Measurements from ENCODE around the gene ALOX5AP.

Gene ALOX5AP

DNA sequence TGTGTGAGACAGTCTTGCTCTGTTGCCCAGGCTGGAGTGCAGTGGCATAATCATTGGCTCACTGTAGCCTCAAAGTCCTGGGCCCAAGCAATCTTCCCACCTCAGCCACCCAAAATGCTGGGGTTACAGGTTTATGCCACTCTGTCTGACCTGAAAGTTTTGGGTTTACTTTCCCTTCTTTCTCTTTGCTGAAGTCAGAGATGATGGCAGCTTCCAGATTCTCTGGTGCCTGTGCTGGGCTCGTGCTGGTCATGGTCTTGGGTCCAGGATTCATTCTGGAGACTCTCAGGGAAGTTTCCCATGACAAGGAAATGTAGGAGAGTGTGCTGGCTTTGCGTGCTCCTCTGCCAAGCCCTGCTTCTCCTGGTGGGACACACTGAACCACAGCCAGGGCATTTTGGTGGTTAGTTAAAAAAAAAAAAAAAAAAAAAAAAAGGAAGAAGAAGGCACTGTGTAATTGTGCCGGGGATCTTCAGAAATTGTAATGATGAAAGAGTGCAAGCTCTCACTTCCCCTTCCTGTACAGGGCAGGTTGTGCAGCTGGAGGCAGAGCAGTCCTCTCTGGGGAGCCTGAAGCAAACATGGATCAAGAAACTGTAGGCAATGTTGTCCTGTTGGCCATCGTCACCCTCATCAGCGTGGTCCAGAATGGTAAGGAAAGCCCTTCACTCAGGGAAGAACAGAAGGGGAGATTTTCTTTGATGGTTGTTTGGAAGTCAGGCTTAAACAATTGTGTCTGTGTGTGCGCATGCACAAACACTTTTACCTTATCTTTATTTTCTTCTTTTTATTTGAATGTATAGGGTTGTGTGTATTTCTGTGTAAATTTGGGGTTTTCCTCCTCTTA is at the start of gene ALOX5AP:
TSS of gene ALOX5AP (plus strand) at position 519 of the 847 bp plus-strand sequence. CDS start at position 582, 63 bp downstream.
- Histone ChIP-seq H3K9ac (ENCODE audit: low read length) (no peak within 1 kb of the TSS), H3K36me3 (ENCODE audit: control insufficient read depth, insufficient read depth, low read length, severe bottlenecking) (no peaks in the 10 kb centered on the region), H3K27me3 (replicated peaks; ENCODE audit: control insufficient read depth, insufficient read depth, low read length) (peaks cover 5% of the 10 kb centered on the region), H3K9me3 (ENCODE audit: control insufficient read depth, low read length) (no peaks in the 10 kb centered on the region), H3K4me1 (ENCODE audit: control insufficient read depth, insufficient read depth, low read length) (peaks cover 16% of the 10 kb centered on the region), H3K4me3 (ENCODE audit: low read length) (no peak within 1 kb of the TSS)
- no peak for DNase-seq (ENCODE audit: low read depth)

DNA sequence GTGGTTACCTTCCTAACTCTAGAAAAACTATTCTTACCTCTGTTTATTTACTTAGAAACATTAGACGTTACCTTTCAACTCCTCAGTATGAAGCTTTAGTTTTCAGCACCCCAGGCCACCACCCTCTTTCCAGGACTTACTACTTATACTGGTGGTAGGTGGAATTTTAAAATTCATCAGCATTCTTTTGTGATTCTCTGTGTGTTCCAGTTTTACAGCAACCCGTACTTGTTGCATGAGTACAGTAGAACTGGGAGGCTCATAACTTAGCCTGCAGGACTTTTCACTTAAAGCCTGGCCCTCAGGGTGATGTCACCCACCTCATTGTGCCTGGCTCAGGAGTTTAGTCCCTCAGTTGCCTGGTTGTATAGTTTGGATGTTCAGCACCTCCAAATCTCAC is 49.4 kb upstream of the ALOX5AP start:
- H3K9me3 ChIP-seq (ENCODE audit: control insufficient read depth, low read length): no peaks in the 10 kb centered on the region
- no peaks in the 10 kb centered on the region for H3K27me3 ChIP-seq (replicated peaks; ENCODE audit: control insufficient read depth, insufficient read depth, low read length)

DNA sequence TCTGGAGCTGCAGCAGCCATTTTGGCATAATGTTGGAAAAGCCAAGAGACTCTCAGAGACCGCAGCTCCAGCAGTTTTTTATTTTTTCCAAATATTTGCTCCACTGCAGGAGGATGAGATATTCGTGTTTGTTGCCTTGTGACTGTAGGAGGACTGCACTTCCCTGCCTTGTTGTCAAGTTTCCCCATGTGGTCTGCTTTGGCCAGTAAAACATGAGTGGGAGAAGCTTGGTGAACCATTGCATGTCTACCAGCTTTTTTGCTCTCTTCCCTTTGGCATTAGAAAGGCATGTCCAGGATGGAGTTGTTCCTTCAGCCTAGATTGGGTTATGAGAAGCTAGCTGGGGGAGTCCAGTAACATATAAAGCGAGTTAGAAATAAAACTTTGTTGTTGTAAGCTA is 47.7 kb upstream of the ALOX5AP start:
- Histone ChIP-seq H3K4me3 (ENCODE audit: low read length) (no peak overlapping the region), H3K27me3 (replicated peaks; ENCODE audit: control insufficient read depth, insufficient read depth, low read length) (no peaks in the 10 kb centered on the region), H3K4me1 (ENCODE audit: control insufficient read depth, insufficient read depth, low read length) (peaks cover 8% of the 10 kb centered on the region), H3K9me3 (ENCODE audit: control insufficient read depth, low read length) (no peaks in the 10 kb centered on the region), H3K9ac (ENCODE audit: low read length) (no peak overlapping the region), H3K36me3 (ENCODE audit: control insufficient read depth, insufficient read depth, low read length, severe bottlenecking) (no peaks in the 10 kb centered on the region)
- no peak for DNase-seq (ENCODE audit: low read depth)

More for the DNA sequence above, 49.4 kb upstream of the ALOX5AP start:
- Histone ChIP-seq H3K9ac (ENCODE audit: low read length) (no peak overlapping the region), H3K36me3 (ENCODE audit: control insufficient read depth, insufficient read depth, low read length, severe bottlenecking) (no peaks in the 10 kb centered on the region), H3K4me1 (ENCODE audit: control insufficient read depth, insufficient read depth, low read length) (peaks cover 20% of the 10 kb centered on the region), H3K4me3 (ENCODE audit: low read length) (no peak overlapping the region)
- DNase-seq (ENCODE audit: low read depth): no peak

DNA sequence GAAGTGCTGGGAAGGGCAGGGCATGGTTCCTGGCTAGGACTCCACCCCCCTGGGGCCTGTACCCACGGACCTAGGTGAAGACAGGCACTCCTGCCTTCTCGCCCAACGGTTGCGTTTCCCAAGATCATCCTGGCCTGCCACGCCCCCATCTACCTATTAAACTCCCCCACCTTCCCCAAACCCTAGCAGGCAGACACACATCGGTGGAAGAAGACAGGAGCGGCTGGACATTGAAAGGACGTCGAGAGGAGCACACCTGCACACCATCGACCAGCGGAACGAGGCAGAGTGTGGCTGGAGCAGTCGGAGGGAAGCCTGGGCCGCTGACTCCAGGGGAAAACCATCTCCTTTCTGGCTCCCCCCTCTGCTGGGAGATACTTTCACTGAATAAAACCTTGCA is 45.6 kb upstream of the ALOX5AP start:
- peak overlapping the region; percentile 88 for H3K4me3 ChIP-seq (ENCODE audit: low read length)
- no peak for DNase-seq (ENCODE audit: low read depth)
- no peaks in the 10 kb centered on the region for H3K36me3 ChIP-seq (ENCODE audit: control insufficient read depth, insufficient read depth, low read length, severe bottlenecking)
- peak overlapping the region; percentile 70 for H3K9ac ChIP-seq (ENCODE audit: low read length)
- no peaks in the 10 kb centered on the region for H3K27me3 ChIP-seq (replicated peaks; ENCODE audit: control insufficient read depth, insufficient read depth, low read length)
- no peaks in the 10 kb centered on the region for H3K9me3 ChIP-seq (ENCODE audit: control insufficient read depth, low read length)
- H3K4me1 ChIP-seq (ENCODE audit: control insufficient read depth, insufficient read depth, low read length): peaks cover 8% of the 10 kb centered on the region

DNA sequence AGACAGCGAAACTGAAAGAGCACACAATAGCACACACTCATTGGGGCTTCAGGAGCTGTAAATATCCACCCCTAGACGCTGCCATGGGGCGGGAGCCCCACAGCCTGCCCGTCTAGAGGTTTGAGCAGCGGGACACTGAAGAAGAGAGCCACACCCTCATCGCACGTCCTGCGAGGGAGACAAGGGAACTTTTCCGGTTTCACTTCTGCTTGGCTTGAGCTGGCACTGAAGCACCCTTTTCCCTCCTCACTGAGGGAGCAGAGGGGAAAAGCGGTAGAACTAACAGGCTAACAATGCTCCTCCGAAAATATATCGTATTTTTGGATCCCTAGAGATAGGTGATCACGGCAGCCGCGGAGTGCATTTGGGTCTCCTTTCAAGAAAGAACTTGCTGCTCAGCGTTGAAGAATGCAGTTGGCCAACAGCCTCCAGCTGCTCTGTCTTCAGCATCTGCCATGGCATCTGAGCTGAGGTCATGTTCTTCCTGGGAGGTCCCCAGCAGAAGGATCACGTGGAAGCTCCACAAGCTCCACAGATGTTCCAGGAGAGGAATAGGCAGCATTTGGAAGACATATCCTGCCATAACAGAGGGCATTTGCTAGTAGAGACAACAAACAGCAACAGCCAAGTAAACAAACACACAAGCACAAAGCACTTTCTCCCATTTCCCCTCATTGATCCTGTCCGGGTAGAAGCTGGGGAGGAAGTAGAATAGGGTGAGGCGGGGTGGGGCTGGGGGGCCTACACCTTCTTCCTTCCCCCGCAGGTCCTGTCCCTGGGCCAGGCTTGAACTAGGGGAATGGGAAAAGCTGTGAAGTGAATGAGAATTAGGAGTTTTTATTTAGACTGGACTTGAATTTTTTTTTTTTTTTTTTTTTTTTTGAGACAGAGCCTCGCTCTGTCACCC is 44.8 kb upstream of the ALOX5AP start:
- peak; percentile 89 for DNase-seq (ENCODE audit: low read depth)
- H3K4me3 ChIP-seq (ENCODE audit: low read length): peak overlapping the region; percentile 88

DNA sequence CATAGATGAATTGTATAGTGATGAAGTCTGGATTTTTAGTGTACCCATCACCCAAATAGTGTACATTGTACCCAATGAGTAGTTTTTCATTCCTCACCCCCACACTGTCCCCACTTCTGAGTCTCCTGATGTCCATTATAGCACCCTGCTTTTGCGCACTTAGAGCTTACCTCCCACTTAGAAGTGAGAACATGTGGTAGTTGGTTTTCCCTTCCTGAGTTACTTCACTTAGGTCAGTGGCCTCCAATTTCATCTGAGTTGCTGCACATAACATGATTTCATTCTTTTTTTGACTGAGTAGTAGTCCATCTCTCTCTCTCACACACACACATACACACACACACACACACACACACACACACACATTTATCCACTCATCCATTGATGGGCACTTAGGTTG is 43.2 kb upstream of the ALOX5AP start:
- Histone ChIP-seq H3K4me1 (ENCODE audit: control insufficient read depth, insufficient read depth, low read length) (peaks cover 18% of the 10 kb centered on the region), H3K36me3 (ENCODE audit: control insufficient read depth, insufficient read depth, low read length, severe bottlenecking) (no peaks in the 10 kb centered on the region), H3K9ac (ENCODE audit: low read length) (no peak overlapping the region), H3K27me3 (replicated peaks; ENCODE audit: control insufficient read depth, insufficient read depth, low read length) (no peaks in the 10 kb centered on the region), H3K9me3 (ENCODE audit: control insufficient read depth, low read length) (no peaks in the 10 kb centered on the region), H3K4me3 (ENCODE audit: low read length) (no peak overlapping the region)
- DNase-seq (ENCODE audit: low read depth): no peak

More for the DNA sequence above, 44.8 kb upstream of the ALOX5AP start:
- no peaks in the 10 kb centered on the region for H3K9me3 ChIP-seq (ENCODE audit: control insufficient read depth, low read length)
- peaks cover 8% of the 10 kb centered on the region for H3K4me1 ChIP-seq (ENCODE audit: control insufficient read depth, insufficient read depth, low read length)
- peak overlapping the region; percentile 70 for H3K9ac ChIP-seq (ENCODE audit: low read length)
- H3K27me3 ChIP-seq (replicated peaks; ENCODE audit: control insufficient read depth, insufficient read depth, low read length): no peaks in the 10 kb centered on the region
- no peaks in the 10 kb centered on the region for H3K36me3 ChIP-seq (ENCODE audit: control insufficient read depth, insufficient read depth, low read length, severe bottlenecking)

DNA sequence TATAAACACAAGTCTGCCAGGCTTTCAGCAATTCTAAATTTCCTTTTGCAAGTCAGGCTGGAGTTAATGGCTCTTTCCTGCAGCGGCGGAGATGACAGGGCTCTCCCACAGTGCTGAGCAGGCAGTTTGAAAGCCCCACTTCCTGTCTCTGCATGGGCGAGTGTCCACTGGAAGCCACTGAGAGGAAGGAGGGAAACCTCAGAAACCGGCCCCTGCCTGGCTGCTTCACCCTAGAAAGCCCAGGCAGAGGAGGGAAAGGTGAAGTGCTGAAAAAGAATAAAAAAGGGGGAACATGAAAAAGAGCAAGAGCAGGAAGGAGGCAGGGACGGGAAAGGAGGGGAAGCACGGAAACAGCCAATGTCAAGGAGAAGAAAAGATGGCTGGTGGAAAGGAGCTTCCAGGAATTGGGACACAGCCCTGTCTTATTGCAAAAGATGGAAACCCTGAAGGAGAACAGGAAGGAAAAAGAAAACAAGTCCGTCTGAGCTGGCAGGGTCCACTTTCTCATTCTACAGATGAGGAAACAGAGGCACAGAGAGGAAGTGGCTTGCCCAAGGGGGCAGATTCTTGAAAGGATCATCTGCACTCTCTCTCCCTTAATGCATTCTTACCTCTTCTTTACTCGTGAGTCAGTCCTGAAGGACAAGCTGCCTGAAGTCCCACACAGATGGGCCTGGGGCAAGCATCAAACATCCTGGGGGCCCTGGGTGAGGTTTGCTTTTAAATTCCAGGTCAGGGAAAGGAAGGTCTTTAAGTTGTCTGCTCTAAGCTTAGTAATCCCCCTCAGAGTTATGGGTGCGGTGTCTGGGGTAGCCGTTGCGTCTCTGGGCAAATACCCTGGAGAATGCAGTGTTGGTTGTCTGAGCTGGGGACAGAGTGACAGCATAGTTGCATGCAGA is 38.8 kb upstream of the ALOX5AP start:
- Histone ChIP-seq H3K36me3 (ENCODE audit: control insufficient read depth, insufficient read depth, low read length, severe bottlenecking) (no peaks in the 10 kb centered on the region), H3K4me1 (ENCODE audit: control insufficient read depth, insufficient read depth, low read length) (peaks cover 25% of the 10 kb centered on the region), H3K9me3 (ENCODE audit: control insufficient read depth, low read length) (no peaks in the 10 kb centered on the region), H3K27me3 (replicated peaks; ENCODE audit: control insufficient read depth, insufficient read depth, low read length) (peaks cover 4% of the 10 kb centered on the region), H3K4me3 (ENCODE audit: low read length) (peak overlapping the region; percentile 38), H3K9ac (ENCODE audit: low read length) (no peak overlapping the region)
- DNase-seq (ENCODE audit: low read depth): no peak

DNA sequence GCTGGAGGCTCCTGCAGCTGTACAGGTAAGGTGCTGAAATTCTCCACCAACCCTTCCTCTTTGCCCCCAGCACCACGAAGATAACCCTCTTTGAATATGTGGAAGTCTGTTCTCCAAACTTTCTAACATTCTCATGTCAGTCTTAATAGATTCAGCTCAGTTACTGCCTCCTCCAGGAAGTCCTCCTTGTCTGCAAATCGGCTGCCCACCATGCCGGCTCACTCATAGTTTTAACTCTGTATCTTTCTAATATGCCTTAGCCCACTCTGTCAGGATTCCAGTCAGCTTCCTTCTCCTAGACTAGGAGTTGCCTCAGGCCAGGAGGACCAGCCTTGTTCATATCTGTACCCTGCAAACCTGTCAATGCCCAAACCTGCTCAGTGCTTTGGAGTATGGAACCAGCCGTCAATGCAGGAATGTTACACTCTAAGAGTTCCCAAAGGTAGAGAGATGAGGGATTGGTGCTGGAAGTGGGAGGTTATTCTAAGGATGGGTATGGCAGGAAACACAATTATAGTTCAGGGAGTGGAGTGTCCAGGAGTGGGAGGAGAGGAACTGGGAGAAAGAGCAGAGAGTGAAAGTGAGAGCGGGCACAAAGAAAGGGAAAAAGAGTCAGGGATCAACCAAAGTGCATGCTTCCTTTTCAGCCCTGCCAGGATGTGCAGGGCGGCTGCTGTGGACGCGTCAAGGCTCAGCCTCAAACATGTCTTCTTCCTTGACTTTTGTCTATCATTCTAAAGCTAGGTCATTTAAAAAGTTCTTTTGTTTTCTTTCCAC is 38.0 kb upstream of the ALOX5AP start:
- Histone ChIP-seq H3K4me1 (ENCODE audit: control insufficient read depth, insufficient read depth, low read length) (peaks cover 25% of the 10 kb centered on the region), H3K4me3 (ENCODE audit: low read length) (peak overlapping the region; percentile 53), H3K9me3 (ENCODE audit: control insufficient read depth, low read length) (no peaks in the 10 kb centered on the region), H3K36me3 (ENCODE audit: control insufficient read depth, insufficient read depth, low read length, severe bottlenecking) (no peaks in the 10 kb centered on the region), H3K9ac (ENCODE audit: low read length) (peak overlapping the region; percentile 29), H3K27me3 (replicated peaks; ENCODE audit: control insufficient read depth, insufficient read depth, low read length) (peaks cover 4% of the 10 kb centered on the region)
- no peak for DNase-seq (ENCODE audit: low read depth)

DNA sequence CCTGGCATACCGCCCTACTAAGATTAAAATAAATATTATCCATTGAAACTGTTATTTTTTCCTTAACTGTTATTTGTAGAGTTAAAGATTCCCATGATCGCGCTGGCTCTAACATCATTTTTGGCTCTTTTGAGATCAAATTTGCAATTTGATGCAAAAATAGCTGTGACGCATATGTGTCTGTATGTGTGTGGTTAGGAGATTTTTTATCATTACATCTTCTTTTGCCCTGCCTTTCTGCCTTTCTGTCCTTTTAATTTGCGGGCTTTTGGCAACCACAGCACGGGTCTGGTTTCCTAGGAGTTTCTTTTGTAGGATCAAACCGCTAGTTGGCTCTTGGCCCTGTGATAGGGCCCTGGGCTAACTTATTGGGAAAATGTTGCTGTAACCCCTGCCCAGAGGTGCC is 37.3 kb upstream of the ALOX5AP start:
- DNase-seq (ENCODE audit: low read depth): no peak
- peak overlapping the region; percentile 29 for H3K9ac ChIP-seq (ENCODE audit: low read length)
- H3K4me1 ChIP-seq (ENCODE audit: control insufficient read depth, insufficient read depth, low read length): peaks cover 25% of the 10 kb centered on the region
- H3K9me3 ChIP-seq (ENCODE audit: control insufficient read depth, low read length): no peaks in the 10 kb centered on the region
- H3K36me3 ChIP-seq (ENCODE audit: control insufficient read depth, insufficient read depth, low read length, severe bottlenecking): no peaks in the 10 kb centered on the region
- H3K27me3 ChIP-seq (replicated peaks; ENCODE audit: control insufficient read depth, insufficient read depth, low read length): peaks cover 4% of the 10 kb centered on the region
- peak overlapping the region; percentile 53 for H3K4me3 ChIP-seq (ENCODE audit: low read length)

DNA sequence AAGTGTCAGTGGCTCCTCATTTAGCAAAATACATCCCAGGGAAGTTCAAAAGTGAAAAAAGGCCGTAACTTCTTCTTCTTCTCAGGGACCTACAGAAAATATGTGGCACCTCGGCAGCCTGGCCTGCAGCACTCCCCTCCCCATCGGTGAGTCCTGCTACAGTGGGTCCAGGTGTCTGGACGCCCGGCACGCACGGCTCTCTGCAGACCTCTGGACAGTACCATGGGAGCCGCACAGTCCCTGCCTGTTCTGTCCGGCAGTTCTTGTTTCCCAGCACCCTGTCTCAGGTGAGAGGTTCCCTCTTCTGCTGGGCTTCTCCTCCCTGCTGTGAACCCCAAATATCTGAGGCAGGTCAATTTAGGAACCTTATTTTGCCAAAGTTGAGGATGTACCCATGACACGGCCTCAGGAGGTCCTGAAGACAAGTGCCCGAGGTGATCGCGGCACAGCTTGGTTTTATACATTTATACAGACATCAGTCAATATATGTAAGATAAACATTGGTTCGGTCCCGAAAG is 36.8 kb upstream of the ALOX5AP start:
- no peak overlapping the region for H3K9ac ChIP-seq (ENCODE audit: low read length)
- no peaks in the 10 kb centered on the region for H3K36me3 ChIP-seq (ENCODE audit: control insufficient read depth, insufficient read depth, low read length, severe bottlenecking)
- H3K27me3 ChIP-seq (replicated peaks; ENCODE audit: control insufficient read depth, insufficient read depth, low read length): peaks cover 4% of the 10 kb centered on the region
- peaks cover 25% of the 10 kb centered on the region for H3K4me1 ChIP-seq (ENCODE audit: control insufficient read depth, insufficient read depth, low read length)
- no peak for DNase-seq (ENCODE audit: low read depth)
- no peaks in the 10 kb centered on the region for H3K9me3 ChIP-seq (ENCODE audit: control insufficient read depth, low read length)
- H3K4me3 ChIP-seq (ENCODE audit: low read length): no peak overlapping the region

Data from adipocyte (in vitro differentiated cells).